Mesenchymal stem cell (in vitro differentiated cells and primary cell): ENCODE data around the gene ATP8B2.

ENCODE experiments used
- DNase-seq: peaks from one replicate; pipeline ENCODE4 v3.0.0-alpha.2; 2013
- H2AFZ ChIP-seq: one replicate; pipeline ENCODE4 v1.6.1; 2013; ENCODE audit warnings: low read depth, mild to moderate bottlenecking, control low read depth, inconsistent platforms, low read length, moderate library complexity
- H2AK5ac ChIP-seq: 2 replicates; pipeline ENCODE4 v1.6.1; 2013; ENCODE audit warnings: low read length, moderate library complexity, mild to moderate bottlenecking, inconsistent platforms; ENCODE audit not compliant: severe bottlenecking
- H2BK120ac ChIP-seq: one replicate; pipeline ENCODE4 v1.6.1; 2013; ENCODE audit warnings: low read depth, mild to moderate bottlenecking, inconsistent platforms, low read length, moderate library complexity
- H2BK12ac ChIP-seq, 2 experiments: one replicate each; pipeline ENCODE4 v1.6.1; 2013; ENCODE audit warnings: inconsistent platforms in 2 of 2, low read length in 2 of 2, mild to moderate bottlenecking in 2 of 2, moderate library complexity in 2 of 2, control low read depth in 1 of 2
- H2BK15ac ChIP-seq: one replicate; pipeline ENCODE4 v1.6.1; 2013; ENCODE audit warnings: mild to moderate bottlenecking, low read depth, inconsistent platforms; ENCODE audit not compliant: poor library complexity, severe bottlenecking
- H2BK5ac ChIP-seq: 2 replicates; pipeline ENCODE4 v1.6.1; 2013; ENCODE audit warnings: low read depth, mild to moderate bottlenecking, low read length, control low read depth, inconsistent platforms; ENCODE audit not compliant: poor library complexity, severe bottlenecking
- H3K14ac ChIP-seq, 2 experiments: one replicate each; pipeline ENCODE4 v1.6.1; 2013; ENCODE audit warnings: inconsistent platforms in 2 of 2, low read length in 2 of 2, control low read depth in 1 of 2, mild to moderate bottlenecking in 1 of 2, moderate library complexity in 1 of 2
- H3K18ac ChIP-seq, 2 experiments: one replicate each; pipeline ENCODE4 v1.6.1; 2013; ENCODE audit warnings: inconsistent platforms in 2 of 2, low read length in 2 of 2, control low read depth in 1 of 2, low read depth in 1 of 2, mild to moderate bottlenecking in 1 of 2
- H3K23ac ChIP-seq, 2 experiments: one replicate each; pipeline ENCODE4 v1.6.1; 2013; ENCODE audit warnings: inconsistent platforms in 2 of 2, low read length in 2 of 2, mild to moderate bottlenecking in 2 of 2, moderate library complexity in 2 of 2, control low read depth in 1 of 2
- H3K27ac ChIP-seq: 2 replicates; pipeline ENCODE4 v1.5.1; 2013; ENCODE audit warnings: mild to moderate bottlenecking, moderate library complexity, low read length, control low read depth, inconsistent platforms; ENCODE audit not compliant: poor library complexity, severe bottlenecking
- H3K27me3 ChIP-seq, 2 experiments: 2 replicates each; pipeline versions ENCODE4 v1.6.1 to v1.7.0; 2013; ENCODE audit warnings: low read length in 2 of 2, mild to moderate bottlenecking in 2 of 2, moderate library complexity in 2 of 2, control low read depth in 1 of 2, inconsistent platforms in 1 of 2; ENCODE audit not compliant: control insufficient read depth in 1 of 2, insufficient read depth in 1 of 2
- H3K36me3 ChIP-seq, 2 experiments: 2 replicates each; pipeline versions ENCODE4 v1.6.1 to v1.7.0; 2013; ENCODE audit warnings: low read length in 2 of 2, control low read depth in 1 of 2, inconsistent platforms in 1 of 2, low read depth in 1 of 2, mild to moderate bottlenecking in 1 of 2; ENCODE audit not compliant: insufficient read depth in 2 of 2, control insufficient read depth in 1 of 2
- H3K4ac ChIP-seq, 2 experiments: one replicate each; pipeline ENCODE4 v1.6.1; 2013; ENCODE audit warnings: inconsistent platforms in 2 of 2, low read length in 2 of 2, mild to moderate bottlenecking in 2 of 2, moderate library complexity in 2 of 2, control low read depth in 1 of 2, low read depth in 1 of 2
- H3K4me1 ChIP-seq: 2 replicates; pipeline ENCODE4 v1.6.1; 2013; ENCODE audit warnings: low read depth, low read length, control low read depth; ENCODE audit not compliant: control insufficient read depth, insufficient read depth
- H3K4me2 ChIP-seq: 2 replicates; pipeline ENCODE4 v1.6.1; 2013; ENCODE audit warnings: low read length, mild to moderate bottlenecking, inconsistent platforms; ENCODE audit not compliant: poor library complexity, severe bottlenecking
- H3K4me3 ChIP-seq, 2 experiments: 2 replicates each; pipeline versions ENCODE4 v1.5.1 to v1.7.0; 2013; ENCODE audit warnings: low read length in 2 of 2, mild to moderate bottlenecking in 2 of 2, control low read depth in 1 of 2, low read depth in 1 of 2; ENCODE audit not compliant: insufficient read depth in 1 of 2
- H3K79me1 ChIP-seq: replicated peaks from 2 replicates; pipeline ENCODE4 v1.6.1; 2013; ENCODE audit warnings: mild to moderate bottlenecking, control low read depth, low read length, inconsistent platforms; ENCODE audit not compliant: poor library complexity, severe bottlenecking
- H3K9ac ChIP-seq: 2 replicates; pipeline ENCODE4 v1.7.0; 2013; ENCODE audit warnings: mild to moderate bottlenecking, low read length, moderate library complexity
- H3K9me3 ChIP-seq: 2 replicates; pipeline ENCODE4 v1.7.0; 2013; ENCODE audit warnings: mild to moderate bottlenecking, low read length; ENCODE audit not compliant: control insufficient read depth
- H4K8ac ChIP-seq: one replicate; pipeline ENCODE4 v1.6.1; 2013; ENCODE audit warnings: inconsistent platforms, mild to moderate bottlenecking, low read length, moderate library complexity
- H4K91ac ChIP-seq: one replicate; pipeline ENCODE4 v1.6.1; 2013; ENCODE audit warnings: mild to moderate bottlenecking, low read length, inconsistent platforms
- WGBS: methylation state at CpG from one replicate; pipeline ENCODE4 v1.1.7; 2013; ENCODE audit warnings: mixed read lengths; 5-methylcytosine and 5-hydroxymethylcytosine counted together

ATP8B2 gene

DNA sequence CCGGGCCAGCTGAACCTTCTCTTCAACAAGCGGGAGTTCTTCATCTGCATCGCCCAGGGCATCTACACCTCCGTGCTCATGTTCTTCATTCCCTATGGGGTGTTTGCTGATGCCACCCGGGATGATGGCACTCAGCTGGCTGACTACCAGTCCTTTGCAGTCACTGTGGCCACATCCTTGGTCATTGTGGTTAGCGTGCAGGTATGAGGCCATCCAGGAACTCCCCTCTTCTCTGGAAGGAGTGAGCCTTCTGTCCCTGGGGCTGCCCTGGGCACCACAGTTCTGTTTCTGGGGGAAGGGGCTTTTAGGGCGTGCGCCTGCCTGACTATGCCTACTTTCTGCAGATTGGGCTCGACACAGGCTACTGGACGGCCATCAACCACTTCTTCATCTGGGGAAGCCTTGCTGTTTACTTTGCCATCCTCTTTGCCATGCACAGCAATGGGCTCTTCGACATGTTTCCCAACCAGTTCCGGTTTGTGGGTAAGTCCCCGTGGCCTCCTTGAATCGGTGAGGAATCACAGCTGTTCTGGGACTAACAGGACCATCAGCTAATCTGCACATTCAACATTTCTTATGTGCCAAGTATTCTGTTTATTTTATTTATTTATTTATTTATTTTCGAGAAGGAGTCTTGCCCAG is 21.1 kb downstream of the ATP8B2 start:
- Histone ChIP-seq H2BK15ac (no peak overlapping the region), H3K18ac (no peak overlapping the region), H3K9ac (no peak overlapping the region), H3K4me2 (no peak overlapping the region), H3K14ac (no peak overlapping the region), H3K4ac (no peak overlapping the region), H3K36me3 (peaks cover 81 to 87% of the 10 kb centered on the region in 2 experiments), H2BK5ac (no peak overlapping the region), H2AFZ (no peak overlapping the region), H3K9me3 (no peaks in the 10 kb centered on the region), H3K4me3 (no peak overlapping the region), H3K27me3 (no peaks in the 10 kb centered on the region), H4K91ac (no peak overlapping the region), H2AK5ac (no peak overlapping the region), H3K23ac (no peak overlapping the region), H4K8ac (no peak overlapping the region), H3K27ac (no peak overlapping the region), H3K4me1 (peaks cover 5% of the 10 kb centered on the region), H2BK120ac (no peak overlapping the region), H2BK12ac (no peak overlapping the region), H3K79me1 (no peaks in the 10 kb centered on the region)
- no peak for DNase-seq
- 96% methylated on average over 15 of the region's 15 CpGs for WGBS

- H2BK12ac ChIP-seq = no peak overlapping the region
- H3K4ac ChIP-seq = no peak overlapping the region
- no peak overlapping the region for H2BK15ac ChIP-seq
- no peak overlapping the region for H2BK5ac ChIP-seq
- no peak overlapping the region for H2BK120ac ChIP-seq
- peaks cover 65 to 72% of the 10 kb centered on the region in 2 experiments for H3K36me3 ChIP-seq
- no peak overlapping the region for H3K27ac ChIP-seq
- H3K14ac ChIP-seq = no peak overlapping the region
- no peak overlapping the region for H4K91ac ChIP-seq
- no peak overlapping the region for H3K18ac ChIP-seq
- H3K4me1 ChIP-seq = peaks cover 8% of the 10 kb centered on the region
- H3K79me1 ChIP-seq = no peaks in the 10 kb centered on the region
- H3K27me3 ChIP-seq = no peaks in the 10 kb centered on the region
- no peaks in the 10 kb centered on the region for H3K9me3 ChIP-seq
- DNase-seq = no peak
- no peak overlapping the region for H2AFZ ChIP-seq
- no peak overlapping the region for H3K4me2 ChIP-seq
- H3K4me3 ChIP-seq = no peak overlapping the region
- H4K8ac ChIP-seq = no peak overlapping the region
- H3K9ac ChIP-seq = no peak overlapping the region
- WGBS = 88% methylated on average over 3 of the region's 3 CpGs
- no peak overlapping the region for H3K23ac ChIP-seq
- H2AK5ac ChIP-seq = no peak overlapping the region
Observed at GRCh38 chr1:154347961-154348360, 22.6 kb downstream of the ATP8B2 start.

DNA sequence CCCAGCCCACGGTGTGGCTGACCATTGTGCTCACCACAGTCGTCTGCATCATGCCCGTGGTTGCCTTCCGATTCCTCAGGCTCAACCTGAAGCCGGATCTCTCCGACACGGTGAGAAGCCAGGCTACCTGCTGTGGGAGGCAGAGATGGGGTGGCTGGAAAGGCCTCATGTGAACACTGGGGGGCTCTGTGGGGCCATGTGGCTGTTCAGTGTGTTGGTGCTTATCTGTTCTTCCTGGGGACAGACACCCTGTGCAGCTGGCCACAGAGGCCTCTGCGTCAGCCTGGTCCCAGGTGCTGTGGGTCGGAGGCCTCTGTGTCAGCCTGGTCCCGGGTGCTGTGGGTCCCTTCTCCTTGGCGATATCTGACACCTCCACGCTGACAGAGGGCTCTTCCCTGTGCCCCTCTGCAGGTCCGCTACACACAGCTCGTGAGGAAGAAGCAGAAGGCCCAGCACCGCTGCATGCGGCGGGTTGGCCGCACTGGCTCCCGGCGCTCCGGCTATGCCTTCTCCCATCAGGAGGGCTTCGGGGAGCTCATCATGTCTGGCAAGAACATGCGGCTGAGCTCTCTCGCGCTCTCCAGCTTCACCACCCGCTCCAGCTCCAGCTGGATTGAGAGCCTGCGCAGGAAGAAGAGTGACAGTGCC is 23.2 kb downstream of the ATP8B2 start:
- Histone ChIP-seq H3K4me2 (no peak overlapping the region), H3K27me3 (no peaks in the 10 kb centered on the region), H2AFZ (no peak overlapping the region), H3K79me1 (no peaks in the 10 kb centered on the region), H2BK15ac (no peak overlapping the region), H2BK5ac (no peak overlapping the region), H3K4me1 (peaks cover 13% of the 10 kb centered on the region), H3K4me3 (no peak overlapping the region), H3K27ac (no peak overlapping the region), H3K14ac (no peak overlapping the region), H3K23ac (no peak overlapping the region), H3K4ac (no peak overlapping the region), H2BK120ac (no peak overlapping the region), H3K9me3 (no peaks in the 10 kb centered on the region), H2AK5ac (no peak overlapping the region), H3K36me3 (peaks cover 59 to 66% of the 10 kb centered on the region in 2 experiments), H3K18ac (no peak overlapping the region), H4K8ac (no peak overlapping the region), H2BK12ac (no peak overlapping the region), H4K91ac (no peak overlapping the region), H3K9ac (no peak overlapping the region)
- no peak for DNase-seq
- WGBS = 96% methylated on average over 27 of the region's 27 CpGs

GRCh38 chr1:154349121-154349520 is 23.8 kb downstream of the ATP8B2 start:
- Histone ChIP-seq H3K4me3 (no peak overlapping the region), H2BK15ac (no peak overlapping the region), H3K14ac (no peak overlapping the region), H3K27ac (no peak overlapping the region), H3K4ac (no peak overlapping the region), H2BK5ac (no peak overlapping the region), H3K4me1 (peaks cover 13% of the 10 kb centered on the region), H3K23ac (no peak overlapping the region), H4K91ac (no peak overlapping the region), H3K4me2 (no peak overlapping the region), H3K27me3 (no peaks in the 10 kb centered on the region), H3K9me3 (no peaks in the 10 kb centered on the region), H3K36me3 (peaks cover 54 to 60% of the 10 kb centered on the region in 2 experiments), H2AFZ (no peak overlapping the region), H2BK12ac (no peak overlapping the region), H4K8ac (no peak overlapping the region), H3K18ac (no peak overlapping the region), H3K79me1 (no peaks in the 10 kb centered on the region), H2AK5ac (no peak overlapping the region), H3K9ac (no peak overlapping the region), H2BK120ac (no peak overlapping the region)
- DNase-seq = no peak
- WGBS = 93% methylated on average over 7 of the region's 7 CpGs
